Uterus (tissue), 2 donors: Measurements from ENCODE around the gene BBLN.

Source experiments
- CTCF ChIP-seq, 4 experiments: fragments of 200-600 bp in 2 of 4; fragments of 450-650 bp in 2 of 4; sonication (generic) in 2 of 4; IDR thresholded peaks; one replicate each; pipeline ENCODE4 v1.5.1; 2016 to 2019; ENCODE audit warnings: antibody characterized with exemption in 4 of 4, mild to moderate bottlenecking in 2 of 4, moderate library complexity in 1 of 4
- POLR2A ChIP-seq, 2 donors: fragments of 450-650 bp; IDR thresholded peaks; one replicate each; pipeline ENCODE4 v1.6.1; 2016; ENCODE audit warnings: antibody characterized with exemption in 2 of 2, mild to moderate bottlenecking in 1 of 2, moderate library complexity in 1 of 2

DNA sequence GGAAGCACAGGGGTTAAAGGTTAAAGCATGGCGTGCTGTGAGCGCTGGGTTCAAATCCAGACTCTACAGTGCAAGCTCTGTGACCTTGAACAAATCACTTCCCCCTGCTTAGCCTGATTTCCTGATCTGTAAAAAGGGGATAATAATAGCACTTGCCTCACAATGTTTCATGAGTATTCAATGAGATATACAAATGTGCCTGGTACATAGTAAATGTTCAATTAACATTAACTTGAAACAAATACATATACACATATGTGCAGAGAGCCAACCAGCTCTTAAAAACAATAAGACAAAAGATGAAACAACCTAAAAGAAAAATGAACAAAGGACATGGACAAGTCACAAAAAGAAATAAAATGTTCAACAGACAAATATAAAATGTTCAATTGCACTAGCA is 27.3 kb downstream of the BBLN start:
- TF ChIP-seq CTCF (IDR thresholded peaks at IDR 0.05): no peak
- TF ChIP-seq POLR2A (IDR thresholded peaks at IDR 0.05): no peak
